Measurements from ENCODE around the gene LTBP4.

- no peak for TF ChIP-seq USF2 (IDR thresholded peaks at IDR 0.05; ENCODE audit: low read depth, low read length)
- no peak for TF ChIP-seq USF2 (CRISPR knock-in tag; IDR thresholded peaks at IDR 0.05; ENCODE audit: borderline replicate concordance)
- no peak for TF ChIP-seq KDM1A (CRISPR knock-in tag; IDR thresholded peaks at IDR 0.05)
- no peak for TF ChIP-seq HMGXB4 (CRISPR knock-in tag; IDR thresholded peaks at IDR 0.05; ENCODE audit: borderline replicate concordance in 1 of 2, low read depth in 1 of 2)
- TF ChIP-seq ZSCAN29 (CRISPR knock-in tag; conservative IDR thresholded peaks at IDR 0.05): no peak
- no peak for TF ChIP-seq IRF1 (CRISPR knock-in tag; IDR thresholded peaks at IDR 0.05; ENCODE audit: low read depth)
- no peak for TF ChIP-seq POLR2A (IDR thresholded peaks at IDR 0.05; ENCODE audit: insufficient read depth in 1 of 2, low read depth in 2 of 2, low read length in 2 of 2)
- TF ChIP-seq NFATC3 (CRISPR knock-in tag; IDR thresholded peaks at IDR 0.05): no peak
- TF ChIP-seq ARID3A (IDR thresholded peaks at IDR 0.05; ENCODE audit: low read depth, low read length): no peak
- TF ChIP-seq PAX8 (CRISPR knock-in tag; IDR thresholded peaks at IDR 0.05; ENCODE audit: borderline replicate concordance): no peak
- TF ChIP-seq PLSCR1 (CRISPR knock-in tag; IDR thresholded peaks at IDR 0.05; ENCODE audit: borderline replicate concordance): no peak
- no peak for TF ChIP-seq CEBPB (IDR thresholded peaks at IDR 0.05; ENCODE audit: borderline replicate concordance, low read depth, low read length)
Observed at GRCh38 chr19:40627486-40628279, 26.5 kb downstream of the LTBP4 start.

Measured in HepG2 (cell line).